PC-3 (cell line): ENCODE measurements around the gene SMIM44.

Experiments used
- CTCF ChIP-seq: fragments of 300-600 bp; sonication (generic); conservative IDR thresholded peaks from 2 replicates; pipeline ENCODE4 v1.5.1; 2017; ENCODE audit warnings: antibody characterized with exemption, low read depth, mild to moderate bottlenecking, low read length
- EZH2 ChIP-seq: fragments of 300-600 bp; sonication (generic); IDR thresholded peaks from one replicate; pipeline ENCODE4 v1.6.1; 2017; ENCODE audit warnings: antibody characterized with exemption, mild to moderate bottlenecking, low read length; ENCODE audit not compliant: unreplicated experiment
- EZH2phosphoT487 ChIP-seq: fragments of 300-600 bp; sonication (generic); IDR thresholded peaks from 2 replicates; pipeline ENCODE4 v1.6.1; 2018; ENCODE audit warnings: mild to moderate bottlenecking, antibody characterized with exemption, low read length, borderline replicate concordance

GRCh38 chr19:3470500-3471128 lies 12.6 kb downstream of the SMIM44 start:
- no peak for TF ChIP-seq CTCF
- no peak for TF ChIP-seq EZH2phosphoT487
- no peak for TF ChIP-seq EZH2
